Activated naive CD8-positive, alpha-beta T cell treated with anti-CD3 and anti-CD28 coated beads, Interleukin-2, amount 50 U/mL, for 24 hours (primary cell): Measurements from ENCODE around the gene RASL12.
"Not testable (repeated sequence)": the region's sequence is repeated elsewhere in the genome, so short reads cannot be mapped to it uniquely, and the experiment has no call there.

ENCODE experiments used
- ATAC-seq: fragments of 150-1000 bp; cut with Tn5 transposase; one replicate; pipeline ENCODE4 v1.10.0; 2021
- DNase-seq: peaks from one replicate; pipeline ENCODE4 v3.0.0; 2021
- H3K27ac Mint-ChIP-seq: one replicate; pipeline ENCODE4 v1.8.0; 2021; ENCODE audit warnings: mild to moderate bottlenecking, mixed read lengths
- H3K27me3 Mint-ChIP-seq: one replicate; pipeline ENCODE4 v1.8.0; 2021; ENCODE audit warnings: mixed read lengths
- H3K36me3 Mint-ChIP-seq: one replicate; pipeline ENCODE4 v1.8.0; 2021; ENCODE audit warnings: low read depth, mixed read lengths
- H3K4me1 Mint-ChIP-seq: one replicate; pipeline ENCODE4 v1.8.0; 2021; ENCODE audit warnings: mixed read lengths
- H3K4me3 Mint-ChIP-seq: one replicate; pipeline ENCODE4 v1.8.0; 2021; ENCODE audit warnings: mild to moderate bottlenecking, moderate library complexity, mixed read lengths
- H3K9me3 Mint-ChIP-seq: one replicate; pipeline ENCODE4 v1.8.0; 2021; ENCODE audit warnings: mixed read lengths

The RASL12 gene

DNA sequence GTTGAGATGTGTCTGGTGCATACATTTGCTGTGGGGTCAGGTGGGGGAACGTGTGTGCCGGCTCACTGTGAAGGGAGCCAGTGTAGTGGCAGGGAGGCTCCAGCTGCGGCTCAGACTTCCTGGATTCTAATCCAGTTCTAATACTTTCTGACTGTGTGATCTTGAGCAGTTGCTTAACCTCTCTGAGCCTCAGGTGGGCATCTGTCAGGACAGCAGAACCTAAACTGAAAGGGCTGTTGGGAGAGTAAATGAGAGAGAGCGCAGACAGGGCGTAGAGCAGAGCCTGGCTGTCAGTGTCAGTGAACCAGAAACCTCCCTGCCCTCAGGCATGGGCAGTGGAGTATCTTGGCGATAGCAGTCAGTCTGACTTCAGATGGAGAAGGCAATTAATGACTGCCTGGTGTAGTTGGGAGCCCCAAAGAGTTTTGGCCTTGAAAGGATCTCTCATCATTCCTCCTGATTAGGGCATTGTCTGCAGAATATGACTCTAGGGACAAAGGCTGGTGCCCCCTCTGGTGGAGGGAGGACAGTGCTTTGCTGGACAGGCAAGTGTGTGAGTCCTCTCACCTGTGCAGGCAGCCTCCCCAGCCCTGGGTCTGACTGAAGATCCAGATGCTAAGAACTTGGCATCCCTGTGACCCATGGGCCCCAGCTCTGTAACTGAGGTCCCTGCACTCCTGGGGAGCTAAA lies 18.3 kb upstream of the RASL12 start:
- Mint-ChIP-seq H3K4me1 (peaks cover 16% of the 10 kb centered on the region), H3K9me3 (no peaks in the 10 kb centered on the region), H3K27ac (no peak overlapping the region), H3K4me3 (no peak overlapping the region), H3K27me3 (peaks cover 8% of the 10 kb centered on the region), H3K36me3 (no peaks in the 10 kb centered on the region)
- DNase-seq (peak; percentile 25), ATAC-seq (no peak)

DNA sequence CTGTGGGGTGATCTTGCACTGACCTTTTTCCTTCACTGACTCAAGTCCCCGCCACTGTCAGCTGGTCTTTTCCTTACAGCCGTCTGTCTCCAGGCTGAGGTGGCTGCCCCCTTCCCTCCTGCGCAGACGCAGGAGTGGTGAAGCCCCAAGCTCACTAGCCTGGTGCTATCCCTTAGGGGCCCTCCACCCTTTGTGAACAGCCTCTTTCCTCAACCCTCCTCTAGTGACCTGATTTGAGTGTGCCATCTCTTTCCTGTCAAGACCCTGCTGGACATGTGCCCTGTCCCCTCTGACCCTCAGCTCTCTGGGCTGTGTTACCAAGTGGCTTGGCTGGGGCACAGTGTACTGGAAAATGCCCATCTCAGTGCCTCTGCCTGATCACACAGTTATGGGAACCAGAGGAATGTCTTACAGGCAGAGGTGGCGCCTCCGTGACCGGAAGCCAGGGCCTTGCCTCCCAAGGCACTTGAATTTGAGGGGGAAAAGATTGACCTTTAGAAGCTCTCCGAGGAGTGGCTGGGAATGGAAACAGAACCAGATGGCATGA lies 17.5 kb upstream of the RASL12 start:
- Mint-ChIP-seq H3K4me3 (no peak overlapping the region), H3K27ac (no peak overlapping the region), H3K36me3 (no peaks in the 10 kb centered on the region), H3K9me3 (no peaks in the 10 kb centered on the region), H3K27me3 (peaks cover 8% of the 10 kb centered on the region), H3K4me1 (peaks cover 16% of the 10 kb centered on the region)
- DNase-seq (no peak), ATAC-seq (no peak)

DNA sequence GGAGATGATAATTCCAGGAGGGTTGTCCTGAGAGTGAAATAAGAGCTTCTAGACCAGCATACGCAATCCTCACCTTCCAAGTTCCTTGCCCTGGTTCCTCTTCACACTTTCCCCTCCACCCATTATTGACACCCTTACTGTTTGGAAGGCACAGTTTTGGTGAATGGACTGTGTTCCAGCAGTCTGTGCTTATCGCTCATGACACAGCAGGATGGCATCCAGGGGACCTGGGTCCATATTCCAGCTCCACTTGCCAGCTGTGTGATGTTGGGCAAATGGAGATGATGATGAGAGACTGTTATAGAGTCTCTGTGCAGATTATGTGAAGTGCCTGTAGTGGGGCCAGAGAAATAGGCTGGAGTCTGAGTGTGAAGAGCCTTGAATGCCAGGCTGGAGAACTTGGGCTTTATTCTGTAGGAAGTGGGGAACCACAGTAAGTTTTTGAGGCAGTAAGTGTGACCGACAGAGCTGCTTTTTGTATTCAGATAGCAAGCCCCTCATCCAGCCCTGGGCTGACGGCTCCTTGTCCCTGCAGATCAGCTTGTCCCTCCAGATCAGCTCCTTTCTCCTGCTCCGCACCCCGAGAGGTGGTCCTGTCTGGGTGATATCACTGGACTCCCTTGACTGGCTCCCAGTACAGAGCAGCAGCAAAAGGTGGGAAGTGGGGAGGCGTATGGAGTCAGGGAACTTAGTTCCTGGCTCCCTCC lies 16.9 kb upstream of the RASL12 start:
- no peaks in the 10 kb centered on the region for H3K9me3 Mint-ChIP-seq
- H3K27ac Mint-ChIP-seq: no peak overlapping the region
- ATAC-seq (no peak), DNase-seq (no peak)
- H3K27me3 Mint-ChIP-seq: peaks cover 8% of the 10 kb centered on the region
- peaks cover 16% of the 10 kb centered on the region for H3K4me1 Mint-ChIP-seq
- no peak overlapping the region for H3K4me3 Mint-ChIP-seq
- H3K36me3 Mint-ChIP-seq: no peaks in the 10 kb centered on the region

DNA sequence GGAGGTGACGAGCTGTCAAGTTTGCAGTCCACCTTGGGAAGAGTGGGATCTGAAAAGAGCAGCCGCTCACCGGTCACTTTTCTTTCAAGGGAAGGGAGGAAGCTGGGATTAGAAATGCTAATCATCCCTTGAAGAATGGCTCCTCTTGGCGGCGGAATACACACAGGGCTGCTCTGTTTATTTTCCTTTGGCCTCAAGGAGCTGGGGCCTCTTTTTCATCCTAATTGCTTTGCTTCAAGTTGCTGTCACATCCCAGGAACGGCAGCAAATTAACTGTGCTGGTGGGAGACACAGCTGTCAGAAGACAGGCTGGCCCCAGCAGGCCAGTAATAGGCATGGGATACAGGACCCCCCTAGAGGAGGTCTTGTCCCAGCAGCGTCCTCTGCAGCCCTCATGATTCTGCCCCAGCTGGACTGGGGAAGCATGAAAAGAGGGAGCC lies 15.5 kb upstream of the RASL12 start:
- peaks cover 16% of the 10 kb centered on the region for H3K27me3 Mint-ChIP-seq
- no peaks in the 10 kb centered on the region for H3K9me3 Mint-ChIP-seq
- H3K36me3 Mint-ChIP-seq: no peaks in the 10 kb centered on the region
- ATAC-seq (no peak), DNase-seq (no peak)
- H3K4me3 Mint-ChIP-seq: no peak overlapping the region
- H3K4me1 Mint-ChIP-seq: peaks cover 16% of the 10 kb centered on the region
- H3K27ac Mint-ChIP-seq: no peak overlapping the region

DNA sequence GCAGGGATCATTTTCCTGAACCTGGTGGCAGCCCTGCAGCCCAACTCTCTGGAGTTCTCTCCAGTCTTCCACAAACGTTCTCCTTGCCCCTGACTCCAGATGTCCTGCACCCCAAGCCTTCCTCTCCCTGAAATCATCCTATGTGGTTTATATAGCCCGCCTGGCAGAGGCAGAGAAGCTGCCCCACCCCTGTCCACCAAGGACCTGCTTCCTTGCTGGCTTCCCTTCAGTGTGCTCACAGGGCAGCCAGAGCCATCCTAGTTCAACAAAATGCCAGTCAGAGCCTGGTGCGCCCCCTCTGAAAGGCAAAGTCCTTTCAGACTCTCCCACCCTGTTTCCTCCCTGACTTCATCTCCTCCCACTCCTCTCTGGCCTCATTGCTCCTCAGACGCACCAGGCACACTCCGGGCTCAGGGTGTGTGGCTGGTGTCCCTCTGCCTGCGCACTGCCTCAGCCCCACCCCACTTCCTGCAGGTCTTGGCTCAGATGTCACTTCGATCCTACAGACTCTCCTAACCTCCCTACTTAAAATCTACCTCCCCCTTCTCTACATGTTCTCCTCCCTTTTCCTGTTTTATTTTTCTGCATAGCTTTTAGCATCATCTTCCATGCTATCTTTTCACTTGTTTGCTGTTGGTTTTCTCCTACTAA lies 14.6 kb upstream of the RASL12 start:
- H3K4me1 Mint-ChIP-seq: peaks cover 16% of the 10 kb centered on the region
- DNase-seq (peak; percentile 37), ATAC-seq (peak; percentile 75)
- no peak overlapping the region for H3K27ac Mint-ChIP-seq
- H3K4me3 Mint-ChIP-seq: no peak overlapping the region
- H3K9me3 Mint-ChIP-seq: no peaks in the 10 kb centered on the region
- no peaks in the 10 kb centered on the region for H3K36me3 Mint-ChIP-seq
- peaks cover 22% of the 10 kb centered on the region for H3K27me3 Mint-ChIP-seq

DNA sequence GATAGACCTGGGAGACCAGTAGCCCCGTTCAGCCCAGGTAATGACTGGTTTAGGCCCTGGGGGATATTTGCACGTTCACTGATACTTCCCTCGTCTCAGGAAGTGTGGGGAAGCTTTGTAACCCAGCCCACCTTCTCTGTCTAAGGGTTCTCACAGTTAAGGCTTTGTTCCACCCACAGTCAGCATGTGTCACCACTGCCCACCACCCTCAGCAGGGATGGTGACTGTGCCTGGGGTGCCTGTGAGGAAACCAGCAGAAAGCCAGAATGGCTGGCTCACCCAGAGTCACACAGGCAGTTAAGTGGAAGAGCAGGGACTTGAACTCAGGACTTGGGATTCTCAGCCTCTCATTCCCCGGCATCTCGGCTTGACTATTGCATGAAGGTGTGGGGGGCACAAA lies 14.0 kb upstream of the RASL12 start:
- Mint-ChIP-seq H3K9me3 (no peaks in the 10 kb centered on the region), H3K36me3 (no peaks in the 10 kb centered on the region), H3K27ac (no peak overlapping the region), H3K27me3 (peaks cover 22% of the 10 kb centered on the region), H3K4me1 (peaks cover 16% of the 10 kb centered on the region), H3K4me3 (no peak overlapping the region)
- DNase-seq (peak; percentile 31), ATAC-seq (peak; percentile 78)

DNA sequence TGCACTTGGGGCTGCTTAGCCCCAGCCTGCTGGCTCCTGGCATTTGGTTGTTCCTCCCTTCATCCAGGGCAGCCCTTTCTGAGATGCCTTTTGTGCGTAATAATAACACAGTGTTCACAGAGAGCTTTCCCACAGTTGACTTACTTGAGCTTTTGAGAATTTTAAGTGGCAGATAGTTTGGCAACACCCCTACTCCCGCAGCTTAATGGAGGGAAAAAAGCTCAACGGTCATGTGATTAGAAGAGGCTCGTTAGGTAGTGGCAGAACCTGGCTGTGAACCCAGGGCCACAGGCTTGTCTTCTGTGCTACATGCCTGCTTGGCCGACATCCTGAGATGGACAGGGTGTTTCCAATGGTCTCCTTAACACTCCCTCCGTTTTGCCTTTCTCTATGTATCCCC lies 13.5 kb upstream of the RASL12 start:
- ATAC-seq (no peak), DNase-seq (no peak)
- Mint-ChIP-seq H3K27me3 (peaks cover 25% of the 10 kb centered on the region), H3K9me3 (no peaks in the 10 kb centered on the region), H3K36me3 (no peaks in the 10 kb centered on the region), H3K27ac (no peak overlapping the region), H3K4me1 (peaks cover 16% of the 10 kb centered on the region), H3K4me3 (no peak overlapping the region)

DNA sequence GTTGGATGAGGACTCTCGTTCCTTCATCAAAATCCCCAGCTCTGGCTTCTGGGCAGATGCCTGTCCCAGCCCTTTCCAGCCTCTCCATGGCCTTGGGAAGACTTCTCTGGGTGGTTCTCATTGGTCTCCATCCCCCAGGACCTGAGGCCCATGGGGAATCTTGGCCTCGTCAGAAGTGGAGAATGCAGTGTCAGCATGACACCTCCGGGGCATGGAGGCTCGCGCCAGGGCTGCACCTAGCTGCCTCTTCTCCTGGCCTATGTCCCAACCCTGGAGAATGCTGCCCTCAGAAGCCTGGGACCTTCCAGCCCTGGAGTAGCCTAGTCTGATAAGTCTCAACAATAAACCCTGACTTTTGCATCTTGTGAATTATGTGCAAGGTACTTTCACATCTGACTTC lies 11.8 kb upstream of the RASL12 start:
- Mint-ChIP-seq H3K27me3 (peaks cover 26% of the 10 kb centered on the region), H3K36me3 (no peaks in the 10 kb centered on the region), H3K9me3 (no peaks in the 10 kb centered on the region), H3K4me3 (no peak overlapping the region), H3K27ac (no peak overlapping the region), H3K4me1 (peaks cover 16% of the 10 kb centered on the region)
- ATAC-seq (no peak), DNase-seq (no peak)

DNA sequence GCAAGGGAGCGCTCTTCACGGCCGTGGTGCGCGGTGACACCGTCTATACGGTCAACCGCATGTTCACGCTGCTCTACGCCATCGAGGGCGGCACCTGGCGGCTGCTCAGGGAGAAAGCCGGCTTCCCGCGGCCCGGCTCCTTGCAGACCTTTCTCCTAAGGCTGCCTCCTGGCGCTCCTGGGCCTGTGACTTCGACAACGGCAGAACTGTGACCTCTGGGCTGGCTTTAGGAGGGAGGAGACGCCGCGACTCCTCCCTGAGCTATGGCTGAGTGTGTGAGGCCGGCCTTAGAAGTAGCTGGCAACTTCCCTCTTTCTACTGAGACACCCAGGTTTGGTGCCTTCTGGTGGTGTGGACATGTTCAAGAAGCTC lies 10.2 kb upstream of the RASL12 start:
- no peak overlapping the region for H3K4me3 Mint-ChIP-seq
- ATAC-seq (peak; percentile 40), DNase-seq (peak; percentile 59)
- no peak overlapping the region for H3K27ac Mint-ChIP-seq
- H3K27me3 Mint-ChIP-seq: peaks cover 26% of the 10 kb centered on the region
- no peaks in the 10 kb centered on the region for H3K36me3 Mint-ChIP-seq
- peaks cover 15% of the 10 kb centered on the region for H3K4me1 Mint-ChIP-seq
- no peaks in the 10 kb centered on the region for H3K9me3 Mint-ChIP-seq

DNA sequence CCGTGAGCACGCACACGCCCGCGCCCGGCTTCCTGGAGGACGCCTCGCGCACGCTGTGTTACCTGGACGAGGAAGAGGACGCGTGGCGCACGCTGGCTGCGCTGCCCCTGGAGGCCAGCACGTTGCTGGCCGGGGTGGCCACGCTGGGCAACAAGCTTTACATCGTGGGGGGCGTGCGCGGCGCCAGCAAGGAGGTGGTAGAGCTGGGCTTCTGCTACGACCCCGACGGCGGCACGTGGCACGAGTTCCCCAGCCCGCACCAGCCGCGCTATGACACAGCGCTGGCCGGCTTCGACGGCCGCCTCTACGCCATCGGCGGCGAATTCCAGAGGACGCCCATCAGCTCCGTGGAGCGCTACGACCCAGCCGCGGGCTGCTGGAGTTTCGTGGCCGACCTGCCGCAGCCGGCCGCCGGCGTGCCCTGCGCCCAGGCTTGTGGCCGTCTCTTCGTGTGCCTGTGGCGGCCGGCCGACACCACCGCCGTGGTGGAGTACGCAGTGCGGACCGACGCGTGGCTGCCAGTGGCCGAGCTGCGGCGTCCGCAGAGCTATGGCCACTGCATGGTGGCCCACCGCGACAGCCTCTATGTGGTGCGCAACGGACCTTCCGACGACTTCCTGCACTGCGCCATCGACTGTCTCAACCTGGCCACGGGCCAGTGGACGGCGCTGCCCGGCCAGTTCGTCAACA lies 9.6 kb upstream of the RASL12 start:
- no peak for DNase-seq
- peaks cover 21% of the 10 kb centered on the region for H3K27me3 Mint-ChIP-seq
- no peak overlapping the region for H3K27ac Mint-ChIP-seq
- no peak for ATAC-seq
- H3K4me1 Mint-ChIP-seq: peaks cover 9% of the 10 kb centered on the region
- H3K36me3 Mint-ChIP-seq: no peaks in the 10 kb centered on the region
- H3K9me3 Mint-ChIP-seq: no peaks in the 10 kb centered on the region
- H3K4me3 Mint-ChIP-seq: no peak overlapping the region

DNA sequence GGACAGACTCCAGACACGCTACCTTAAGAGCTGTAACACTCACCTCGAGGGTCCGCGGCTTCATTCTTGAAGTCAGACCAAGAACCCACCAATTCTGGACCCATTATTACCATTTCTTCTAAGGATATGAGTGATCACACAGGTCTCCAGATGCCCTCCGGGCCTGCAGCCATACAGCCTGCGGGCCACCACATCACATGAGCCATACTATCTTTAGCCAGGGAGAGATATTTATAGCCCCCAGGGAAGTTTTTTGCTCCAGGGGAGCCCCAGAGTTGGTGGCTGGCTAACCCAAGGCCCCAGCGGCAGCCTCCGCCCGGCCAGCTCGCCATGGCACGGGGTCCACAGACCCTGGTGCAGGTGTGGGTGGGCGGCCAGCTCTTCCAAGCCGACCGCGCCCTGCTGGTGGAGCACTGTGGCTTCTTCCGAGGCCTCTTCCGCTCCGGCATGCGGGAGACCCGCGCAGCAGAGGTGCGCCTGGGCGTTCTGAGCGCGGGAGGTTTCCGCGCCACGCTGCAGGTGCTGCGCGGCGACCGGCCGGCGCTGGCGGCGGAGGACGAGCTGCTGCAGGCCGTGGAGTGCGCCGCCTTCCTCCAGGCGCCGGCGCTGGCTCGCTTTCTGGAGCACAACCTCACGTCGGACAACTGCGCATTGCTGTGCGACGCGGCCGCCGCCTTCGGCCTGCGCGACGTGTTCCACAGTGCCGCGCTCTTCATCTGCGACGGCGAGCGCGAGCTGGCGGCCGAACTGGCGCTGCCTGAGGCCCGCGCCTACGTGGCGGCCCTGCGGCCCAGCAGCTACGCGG lies 8.9 kb upstream of the RASL12 start, which contains the start of gene KBTBD13:
Gene KBTBD13, plus strand, starts transcription at position 261 of the 805 bp plus-strand sequence. Its CDS starts 70 bp downstream, at position 331.
- Mint-ChIP-seq H3K4me3 (no peak within 1 kb of the TSS), H3K27me3 (peaks cover 18% of the 10 kb centered on the region), H3K9me3 (no peaks in the 10 kb centered on the region), H3K36me3 (no peaks in the 10 kb centered on the region), H3K27ac (no peak within 1 kb of the TSS), H3K4me1 (peaks cover 3% of the 10 kb centered on the region)
- DNase-seq: no peak
- ATAC-seq: no peak

DNA sequence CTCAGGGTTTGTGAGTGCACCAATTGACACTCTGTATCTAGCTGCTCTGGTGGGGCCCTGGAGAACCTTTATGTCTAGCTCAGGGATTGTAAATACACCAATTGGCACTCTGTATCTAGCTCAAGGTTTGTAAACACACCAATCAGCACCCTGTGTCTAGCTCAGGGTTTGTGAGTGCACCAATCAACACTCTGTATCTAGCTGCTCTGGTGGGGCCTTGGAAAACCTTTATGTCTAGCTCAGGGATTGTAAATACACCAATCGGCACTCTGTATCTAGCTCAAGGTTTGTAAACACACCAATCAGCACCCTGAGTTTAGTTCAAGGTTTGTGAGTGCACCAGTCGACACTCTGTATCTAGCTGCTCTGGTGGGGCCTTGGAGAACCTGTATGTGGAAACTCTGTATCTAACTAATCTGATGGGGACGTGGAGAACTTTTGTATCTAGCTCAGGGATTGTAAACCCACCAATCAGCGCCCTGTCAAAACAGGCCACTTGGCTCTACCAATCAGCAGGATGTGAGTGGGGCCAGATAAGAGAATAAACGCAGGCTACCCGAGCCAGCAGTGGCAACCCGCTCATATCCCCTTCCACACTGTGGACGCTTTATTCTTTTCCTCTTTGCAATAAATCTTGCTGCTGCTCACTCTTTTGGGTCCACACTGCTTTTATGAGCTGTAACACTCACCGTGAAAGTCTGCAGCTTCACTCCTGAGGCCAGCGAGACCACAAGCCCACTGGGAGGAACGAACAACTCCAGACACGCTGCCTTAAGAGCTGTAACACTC lies 8.0 kb upstream of the RASL12 start:
- H3K4me1 Mint-ChIP-seq, H3K4me3 Mint-ChIP-seq, DNase-seq, H3K36me3 Mint-ChIP-seq, H3K27ac Mint-ChIP-seq, H3K9me3 Mint-ChIP-seq, ATAC-seq: not testable (repeated sequence)
- H3K27me3 Mint-ChIP-seq: peaks cover 18% of the 10 kb centered on the region

DNA sequence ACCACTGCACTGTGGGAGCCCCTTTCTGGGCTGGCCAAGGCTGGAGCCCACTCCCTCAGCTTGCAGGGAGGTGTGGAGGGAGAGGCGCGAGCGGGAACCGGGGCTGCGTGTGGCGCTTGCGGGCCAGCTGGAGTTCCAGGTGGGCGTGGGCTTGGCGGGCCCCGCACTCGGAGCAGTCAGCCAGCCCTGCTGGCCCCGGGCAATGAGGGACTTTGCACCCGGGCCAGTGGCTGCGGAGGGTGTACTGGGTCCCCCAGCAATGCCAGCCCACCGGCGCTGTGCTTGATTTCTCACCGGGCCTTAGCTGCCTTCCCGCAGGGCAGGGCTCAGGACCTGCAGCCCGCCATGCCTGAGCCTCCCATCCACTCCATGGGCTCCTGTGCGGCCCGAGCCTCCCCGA lies 7.2 kb upstream of the RASL12 start:
- H3K4me3 Mint-ChIP-seq, ATAC-seq, H3K36me3 Mint-ChIP-seq, DNase-seq, H3K9me3 Mint-ChIP-seq, H3K4me1 Mint-ChIP-seq, H3K27ac Mint-ChIP-seq: not testable (repeated sequence)
- peaks cover 18% of the 10 kb centered on the region for H3K27me3 Mint-ChIP-seq
